NCI-H526 (cell line): ENCODE results near the gene ZNF76.

Experiments used
- DNase-seq, 2 experiments: peaks; one replicate each; lab custom pipeline; 2025; lab: John Stamatoyannopoulos, UW

The ZNF76 gene

GRCh38 chr6:35237476-35237875, 22.1 kb upstream of the ZNF76 start:
- DNase-seq, result no peak

GRCh38 chr6:35238843-35239289, 20.7 kb upstream of the ZNF76 start:
- DNase-seq, result no peak

GRCh38 chr6:35239581-35239980, 20.0 kb upstream of the ZNF76 start:
- DNase-seq, result no peak

- peak in 1 of 2 experiments; percentile 79 for DNase-seq
These were observed 18.4 kb upstream of the ZNF76 start for GRCh38 chr6:35240838-35241801.

GRCh38 chr6:35242486-35242885, 17.0 kb upstream of the ZNF76 start:
- DNase-seq, result no peak

GRCh38 chr6:35242906-35243305, 16.6 kb upstream of the ZNF76 start:
- no peak for DNase-seq

- DNase-seq, result no peak
These were observed 16.1 kb upstream of the ZNF76 start for GRCh38 chr6:35243386-35243958.

GRCh38 chr6:35244551-35244950, 15.0 kb upstream of the ZNF76 start:
- DNase-seq, result no peak

- DNase-seq, result no peak
These were observed 11.8 kb upstream of the ZNF76 start for GRCh38 chr6:35247642-35248231.

- no peak for DNase-seq
These were observed 11.2 kb upstream of the ZNF76 start for GRCh38 chr6:35248300-35248699.

- DNase-seq, result no peak
These were observed 10.6 kb upstream of the ZNF76 start for GRCh38 chr6:35248965-35249364.

- no peak for DNase-seq
These were observed 7.6 kb upstream of the ZNF76 start for GRCh38 chr6:35251949-35252348.

- DNase-seq, result no peak
These were observed 6.3 kb upstream of the ZNF76 start for GRCh38 chr6:35253249-35253648.

GRCh38 chr6:35258336-35258735, 1.2 kb upstream of the ZNF76 start:
- no peak for DNase-seq

- DNase-seq, result peak; percentile 65 to 78
These were observed 709 bp upstream of the ZNF76 start for GRCh38 chr6:35258858-35259193.

- peak; percentile 33 to 77 for DNase-seq
These were observed 534 bp downstream of the ZNF76 start for GRCh38 chr6:35259948-35260590.

- no peak for DNase-seq
These were observed 1.3 kb downstream of the ZNF76 start for GRCh38 chr6:35260591-35261570.

- DNase-seq, result no peak
These were observed 3.1 kb downstream of the ZNF76 start for GRCh38 chr6:35262596-35262995.

- no peak for DNase-seq
These were observed 5.2 kb downstream of the ZNF76 start for GRCh38 chr6:35264550-35265274.

- DNase-seq, result no peak
These were observed 6.0 kb downstream of the ZNF76 start for GRCh38 chr6:35265523-35265922.

- no peak for DNase-seq
These were observed 7.9 kb downstream of the ZNF76 start for GRCh38 chr6:35267446-35267845.
